ENCODE results near the gene SRGAP3.

SRGAP3 gene

GRCh38 chr3:9253327-9253726, 3.9 kb upstream of the SRGAP3 start:
- DNase-seq (ENCODE audit: low read depth in 2 of 2, low spot score in 1 of 2), result no peak

GRCh38 chr3:9251055-9251786, 1.8 kb upstream of the SRGAP3 start:
- DNase-seq (ENCODE audit: low read depth in 2 of 2, low spot score in 1 of 2), result no peak

GRCh38 chr3:9250236-9250635, 790 bp upstream of the SRGAP3 start:
- DNase-seq (ENCODE audit: low read depth in 2 of 2, low spot score in 1 of 2), result no peak

- DNase-seq (ENCODE audit: low read depth in 2 of 2, low spot score in 1 of 2), result no peak
These were observed 749 bp downstream of the SRGAP3 start for GRCh38 chr3:9248522-9249271.

- DNase-seq (ENCODE audit: low read depth in 2 of 2, low spot score in 1 of 2), result no peak
These were observed 1.4 kb downstream of the SRGAP3 start for GRCh38 chr3:9247941-9248521.

GRCh38 chr3:9247361-9247940, 2.0 kb downstream of the SRGAP3 start:
- DNase-seq (ENCODE audit: low read depth in 2 of 2, low spot score in 1 of 2), result no peak

GRCh38 chr3:9246189-9246588, 3.3 kb downstream of the SRGAP3 start:
- no peak for DNase-seq (ENCODE audit: low read depth in 2 of 2, low spot score in 1 of 2)

- no peak for DNase-seq (ENCODE audit: low read depth in 2 of 2, low spot score in 1 of 2)
These were observed 4.8 kb downstream of the SRGAP3 start for GRCh38 chr3:9244495-9245183.

- DNase-seq (ENCODE audit: low read depth in 2 of 2, low spot score in 1 of 2), result no peak
These were observed 7.5 kb downstream of the SRGAP3 start for GRCh38 chr3:9241956-9242355.

- no peak for DNase-seq (ENCODE audit: low read depth in 2 of 2, low spot score in 1 of 2)
These were observed 9.8 kb downstream of the SRGAP3 start for GRCh38 chr3:9239680-9240079.

GRCh38 chr3:9238721-9239295, 10.6 kb downstream of the SRGAP3 start:
- no peak for DNase-seq (ENCODE audit: low read depth in 2 of 2, low spot score in 1 of 2)

- DNase-seq (ENCODE audit: low read depth in 2 of 2, low spot score in 1 of 2), result no peak
These were observed 11.2 kb downstream of the SRGAP3 start for GRCh38 chr3:9238276-9238675.

GRCh38 chr3:9233814-9234600, 15.4 kb downstream of the SRGAP3 start:
- DNase-seq (ENCODE audit: low read depth in 2 of 2, low spot score in 1 of 2), result no peak

GRCh38 chr3:9233101-9233500, 16.3 kb downstream of the SRGAP3 start:
- no peak for DNase-seq (ENCODE audit: low read depth in 2 of 2, low spot score in 1 of 2)

GRCh38 chr3:9231937-9232336, 17.5 kb downstream of the SRGAP3 start:
- DNase-seq (ENCODE audit: low read depth in 2 of 2, low spot score in 1 of 2), result no peak

- DNase-seq (ENCODE audit: low read depth in 2 of 2, low spot score in 1 of 2), result no peak
These were observed 18.0 kb downstream of the SRGAP3 start for GRCh38 chr3:9231471-9231870.

GRCh38 chr3:9231006-9231405, 18.4 kb downstream of the SRGAP3 start:
- DNase-seq (ENCODE audit: low read depth in 2 of 2, low spot score in 1 of 2), result no peak

GRCh38 chr3:9230596-9230995, 18.9 kb downstream of the SRGAP3 start:
- DNase-seq (ENCODE audit: low read depth in 2 of 2, low spot score in 1 of 2), result no peak

- no peak for DNase-seq (ENCODE audit: low read depth in 2 of 2, low spot score in 1 of 2)
These were observed 19.6 kb downstream of the SRGAP3 start for GRCh38 chr3:9229879-9230278.

- DNase-seq (ENCODE audit: low read depth in 2 of 2, low spot score in 1 of 2), result no peak
These were observed 20.1 kb downstream of the SRGAP3 start for GRCh38 chr3:9229325-9229724.

Measured in stimulated activated CD8-positive, alpha-beta memory T cell treated with anti-CD3 and anti-CD28 coated beads, Interleukin-4, amount 100 ng/mL, for 1 hour (primary cell).